Measurements from ENCODE around the gene SGPP1.

DNA sequence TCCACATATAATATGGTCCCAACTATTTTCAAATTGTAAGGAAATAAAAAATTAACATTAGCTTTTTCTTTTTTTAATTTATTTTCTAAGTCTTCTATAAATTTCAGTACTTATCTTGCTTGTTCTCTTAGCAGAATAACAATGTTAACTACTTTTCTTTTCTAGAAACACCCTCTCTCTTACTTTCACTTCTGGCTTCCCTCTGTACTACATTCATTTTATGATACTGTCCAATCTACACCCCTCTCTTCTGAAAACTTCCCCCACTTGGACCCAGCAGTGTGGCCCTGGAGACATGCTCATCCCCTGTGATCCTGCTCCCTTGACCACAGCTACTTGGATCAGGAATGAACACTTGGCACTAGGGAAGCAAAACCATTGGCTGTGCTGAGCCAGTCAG lies 15.7 kb downstream of the SGPP1 start:
- TF ChIP-seq, protein P1, sequence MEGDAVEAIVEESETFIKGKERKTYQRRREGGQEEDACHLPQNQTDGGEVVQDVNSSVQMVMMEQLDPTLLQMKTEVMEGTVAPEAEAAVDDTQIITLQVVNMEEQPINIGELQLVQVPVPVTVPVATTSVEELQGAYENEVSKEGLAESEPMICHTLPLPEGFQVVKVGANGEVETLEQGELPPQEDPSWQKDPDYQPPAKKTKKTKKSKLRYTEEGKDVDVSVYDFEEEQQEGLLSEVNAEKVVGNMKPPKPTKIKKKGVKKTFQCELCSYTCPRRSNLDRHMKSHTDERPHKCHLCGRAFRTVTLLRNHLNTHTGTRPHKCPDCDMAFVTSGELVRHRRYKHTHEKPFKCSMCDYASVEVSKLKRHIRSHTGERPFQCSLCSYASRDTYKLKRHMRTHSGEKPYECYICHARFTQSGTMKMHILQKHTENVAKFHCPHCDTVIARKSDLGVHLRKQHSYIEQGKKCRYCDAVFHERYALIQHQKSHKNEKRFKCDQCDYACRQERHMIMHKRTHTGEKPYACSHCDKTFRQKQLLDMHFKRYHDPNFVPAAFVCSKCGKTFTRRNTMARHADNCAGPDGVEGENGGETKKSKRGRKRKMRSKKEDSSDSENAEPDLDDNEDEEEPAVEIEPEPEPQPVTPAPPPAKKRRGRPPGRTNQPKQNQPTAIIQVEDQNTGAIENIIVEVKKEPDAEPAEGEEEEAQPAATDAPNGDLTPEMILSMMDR (conservative IDR thresholded peaks at IDR 0.05 in 1 of 2, IDR thresholded peaks at IDR 0.05 in 1 of 2; ENCODE audit: low read depth in 1 of 2, low read length in 2 of 2): no peak
- no peak for TF ChIP-seq EZH2 (IDR thresholded peaks at IDR 0.05; ENCODE audit: low read length, missing control alignments)

All from fibroblast of lung (primary cell).